PFSK-1 (cell line): ENCODE measurements around the gene TAGLN3.

Experiments
- FOXP2 ChIP-seq: optimal IDR thresholded peaks from 2 replicates; pipeline ENCODE3; 2011; ENCODE audit warnings: borderline replicate concordance, control low read depth, inconsistent platforms; ENCODE audit not compliant: insufficient read depth; ENCODE audit errors: extremely low read length, extremely low read depth
- REST ChIP-seq, 2 experiments: IDR thresholded peaks; 2 replicates each; pipeline versions ENCODE4 v1.6.1 to v1.8.0; 2011 to 2012; ENCODE audit warnings: low read depth in 2 of 2, low read length in 2 of 2, control low read depth in 1 of 2, inconsistent platforms in 1 of 2, mild to moderate bottlenecking in 1 of 2, moderate library complexity in 1 of 2; ENCODE audit not compliant: insufficient read depth in 1 of 2
- SIN3A ChIP-seq: IDR thresholded peaks from 2 replicates; pipeline ENCODE4 v1.6.1; 2012; ENCODE audit warnings: mild to moderate bottlenecking, low read length, moderate library complexity, borderline replicate concordance; ENCODE audit not compliant: insufficient read depth

- TF ChIP-seq FOXP2 (no peak), REST (IDR thresholded peaks at IDR 0.05; ENCODE audit: insufficient read depth in 1 of 2, low read depth in 2 of 2, low read length in 2 of 2) (no peak), SIN3A (no peak)
Observed at GRCh38 chr3:111956449-111956848, 42.3 kb upstream of the TAGLN3 start.
